Neural cell (in vitro differentiated cells): Measurements from ENCODE around the gene SLC22A3. TPM values are rescaled to one million over a fixed set of nuclear protein-coding genes. Genes with fewer than 3 reads are reported as not detected.

Experiments used
- H2AFZ ChIP-seq: fragments of 200-600, 300-800 bp; sonication (generic), shearing (Covaris generic); 2 replicates; pipeline ENCODE4 v1.6.0; 2014; ENCODE audit warnings: low read depth, mild to moderate bottlenecking, antibody characterized with exemption, low read length, moderate library complexity
- H3F3A ChIP-seq: fragments of 200-600 bp; shearing (Covaris generic); 2 replicates; pipeline ENCODE4 v1.6.1; 2016; ENCODE audit warnings: mild to moderate bottlenecking, moderate library complexity, mixed read lengths, antibody characterized with exemption, low read length; ENCODE audit not compliant: insufficient read depth, poor library complexity, severe bottlenecking
- H3K27ac ChIP-seq: fragments of 200-600, 300-800 bp; sonication (generic), shearing (Covaris generic); 2 replicates; pipeline ENCODE4 v1.5.1; 2014; ENCODE audit warnings: mild to moderate bottlenecking, low read length, moderate library complexity
- H3K27me3 ChIP-seq: fragments of 300-800, 200-600 bp; sonication (generic), shearing (Covaris generic); 2 replicates; pipeline ENCODE4 v1.6.0; 2014; ENCODE audit warnings: mild to moderate bottlenecking, low read depth, low read length, moderate library complexity; ENCODE audit not compliant: insufficient read depth
- H3K36me3 ChIP-seq: fragments of 300-800, 200-600 bp; sonication (generic), shearing (Covaris generic); 2 replicates; pipeline ENCODE4 v1.5.1; 2014; ENCODE audit warnings: mild to moderate bottlenecking, antibody characterized with exemption, low read length, moderate library complexity; ENCODE audit not compliant: insufficient read depth
- H3K4me2 ChIP-seq: fragments of 300-800, 200-600 bp; sonication (generic), shearing (Covaris generic); 2 replicates; pipeline ENCODE4 v1.6.0; 2014; ENCODE audit warnings: mild to moderate bottlenecking, low read length
- H3K4me3 ChIP-seq: fragments of 300-800, 200-600 bp; sonication (generic), shearing (Covaris generic); 2 replicates; pipeline ENCODE4 v1.5.1; 2014; ENCODE audit warnings: mild to moderate bottlenecking, low read length, moderate library complexity
- H3K79me2 ChIP-seq: fragments of 200-600 bp; shearing (Covaris generic); replicated peaks from 2 replicates; pipeline ENCODE4 v1.6.0; 2014; ENCODE audit warnings: mild to moderate bottlenecking, low read length, moderate library complexity; ENCODE audit not compliant: insufficient read depth
- H3K9ac ChIP-seq: fragments of 300-800, 200-600 bp; sonication (generic), shearing (Covaris generic); 2 replicates; pipeline ENCODE4 v1.6.1; 2016; ENCODE audit warnings: mild to moderate bottlenecking, low read length, mixed read lengths
- H3K9me2 ChIP-seq: fragments of 200-600 bp; shearing (Covaris generic); 2 replicates; pipeline ENCODE4 v1.6.1; 2016; ENCODE audit warnings: mild to moderate bottlenecking, low read length, mixed read lengths; ENCODE audit not compliant: insufficient read depth
- H3K9me3 ChIP-seq: fragments of 200-600, 300-800 bp; sonication (generic), shearing (Covaris generic); 2 replicates; pipeline ENCODE4 v1.6.1; 2016; ENCODE audit warnings: mild to moderate bottlenecking, mixed run types, low read length, moderate library complexity, mixed read lengths
- H4K20me1 ChIP-seq: fragments of 200-600 bp; shearing (Covaris generic); 2 replicates; pipeline ENCODE4 v1.6.1; 2016; ENCODE audit warnings: mild to moderate bottlenecking, mixed run types; ENCODE audit not compliant: insufficient read depth
- CTCF ChIP-seq: fragments of 450-650 bp; IDR thresholded peaks from 2 replicates; pipeline ENCODE4 v1.5.1; 2014; ENCODE audit warnings: antibody characterized with exemption, mild to moderate bottlenecking, moderate library complexity; ENCODE audit not compliant: poor library complexity, severe bottlenecking
- EP300 ChIP-seq: fragments of 450-650 bp; conservative IDR thresholded peaks from 2 replicates; pipeline ENCODE4 v1.6.1; 2014; ENCODE audit warnings: antibody characterized with exemption, mild to moderate bottlenecking, moderate library complexity; ENCODE audit not compliant: poor library complexity, severe bottlenecking
- EZH2 ChIP-seq: fragments of 200-600, 300-800 bp; shearing (Covaris generic), sonication (generic); IDR thresholded peaks from 2 replicates; pipeline ENCODE4 v1.6.1; 2014; ENCODE audit warnings: antibody characterized with exemption, low read length, borderline replicate concordance, mild to moderate bottlenecking; ENCODE audit not compliant: insufficient read depth, poor library complexity, severe bottlenecking
- MXI1 ChIP-seq: fragments of 450-650 bp; conservative IDR thresholded peaks from 2 replicates; pipeline ENCODE4 v1.6.1; 2014; ENCODE audit warnings: antibody characterized with exemption, mild to moderate bottlenecking; ENCODE audit not compliant: poor library complexity, severe bottlenecking
- POLR2AphosphoS5 ChIP-seq: IDR thresholded peaks from 2 replicates; pipeline ENCODE4 v1.6.1; 2012
- RAD21 ChIP-seq: fragments of 450-650 bp; conservative IDR thresholded peaks from 2 replicates; pipeline ENCODE4 v1.6.1; 2014; ENCODE audit warnings: antibody characterized with exemption, mild to moderate bottlenecking, moderate library complexity
- SMC3 ChIP-seq: fragments of 450-650 bp; conservative IDR thresholded peaks from 2 replicates; pipeline ENCODE4 v1.6.1; 2014; ENCODE audit warnings: antibody characterized with exemption, mild to moderate bottlenecking, moderate library complexity; ENCODE audit not compliant: poor library complexity
- TAF1 ChIP-seq: IDR thresholded peaks from 2 replicates; pipeline ENCODE4 v1.6.1; 2012; ENCODE audit warnings: low read depth
- polyA plus RNA-seq: library from polyadenylated mRNA; depleted of rRNA; stranded (reverse); fragments of >200 nt; gene quantifications from 2 replicates; pipeline ENCODE4 v1.2.3, GENCODE V29; 2014
- TF ChIP-seq, protein P1 (sequence below): IDR thresholded peaks from 2 replicates; pipeline ENCODE4 v1.6.1; 2012; ENCODE audit warnings: borderline replicate concordance

The SLC22A3 gene
- polyA plus RNA-seq, 1 donor from 2014 or later: not detected

DNA sequence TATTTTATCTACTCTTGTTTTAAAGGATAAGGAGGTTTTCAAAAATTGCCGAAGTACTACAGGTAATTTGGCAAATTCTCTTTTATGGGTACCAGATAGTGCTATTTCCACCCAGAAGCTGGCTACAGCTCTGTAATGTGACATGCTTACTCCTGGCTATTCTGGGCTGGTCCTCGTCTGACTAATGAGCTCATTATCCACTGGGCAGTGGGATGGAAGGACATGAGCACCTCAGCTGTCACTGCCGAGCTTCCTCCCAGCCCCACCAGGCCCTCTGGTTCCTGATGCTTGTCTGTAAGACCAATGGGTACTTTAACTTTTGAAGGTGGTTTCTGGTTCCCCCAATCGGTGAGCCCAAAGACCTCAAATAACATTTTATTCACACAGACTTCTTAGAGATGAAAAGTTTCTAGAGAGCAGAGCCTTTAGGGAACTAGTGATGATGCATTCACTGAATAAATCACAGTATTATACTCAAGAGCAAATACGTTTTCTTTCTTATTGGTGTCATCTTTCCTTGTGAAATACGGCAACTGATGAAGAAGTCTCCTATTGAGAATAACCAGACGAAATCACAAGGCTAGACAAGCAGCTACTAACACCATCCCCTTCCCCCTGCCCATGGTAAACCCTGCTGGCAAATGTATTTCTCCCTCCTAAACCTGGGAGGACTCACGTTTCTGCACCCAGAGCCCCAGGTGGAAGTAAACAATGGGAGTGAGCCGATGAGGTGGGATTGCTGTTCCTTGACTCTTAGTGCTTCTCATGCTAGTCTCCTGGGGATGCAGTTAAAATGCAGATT is 80.8 kb downstream of the SLC22A3 start:
- no peaks in the 10 kb centered on the region for H3K36me3 ChIP-seq
- TF ChIP-seq SMC3 (no peak), MXI1 (no peak), EZH2 (no peak), POLR2AphosphoS5 (no peak), RAD21 (no peak), CTCF (no peak), EP300 (no peak), TAF1 (no peak)
- TF ChIP-seq, protein P1, sequence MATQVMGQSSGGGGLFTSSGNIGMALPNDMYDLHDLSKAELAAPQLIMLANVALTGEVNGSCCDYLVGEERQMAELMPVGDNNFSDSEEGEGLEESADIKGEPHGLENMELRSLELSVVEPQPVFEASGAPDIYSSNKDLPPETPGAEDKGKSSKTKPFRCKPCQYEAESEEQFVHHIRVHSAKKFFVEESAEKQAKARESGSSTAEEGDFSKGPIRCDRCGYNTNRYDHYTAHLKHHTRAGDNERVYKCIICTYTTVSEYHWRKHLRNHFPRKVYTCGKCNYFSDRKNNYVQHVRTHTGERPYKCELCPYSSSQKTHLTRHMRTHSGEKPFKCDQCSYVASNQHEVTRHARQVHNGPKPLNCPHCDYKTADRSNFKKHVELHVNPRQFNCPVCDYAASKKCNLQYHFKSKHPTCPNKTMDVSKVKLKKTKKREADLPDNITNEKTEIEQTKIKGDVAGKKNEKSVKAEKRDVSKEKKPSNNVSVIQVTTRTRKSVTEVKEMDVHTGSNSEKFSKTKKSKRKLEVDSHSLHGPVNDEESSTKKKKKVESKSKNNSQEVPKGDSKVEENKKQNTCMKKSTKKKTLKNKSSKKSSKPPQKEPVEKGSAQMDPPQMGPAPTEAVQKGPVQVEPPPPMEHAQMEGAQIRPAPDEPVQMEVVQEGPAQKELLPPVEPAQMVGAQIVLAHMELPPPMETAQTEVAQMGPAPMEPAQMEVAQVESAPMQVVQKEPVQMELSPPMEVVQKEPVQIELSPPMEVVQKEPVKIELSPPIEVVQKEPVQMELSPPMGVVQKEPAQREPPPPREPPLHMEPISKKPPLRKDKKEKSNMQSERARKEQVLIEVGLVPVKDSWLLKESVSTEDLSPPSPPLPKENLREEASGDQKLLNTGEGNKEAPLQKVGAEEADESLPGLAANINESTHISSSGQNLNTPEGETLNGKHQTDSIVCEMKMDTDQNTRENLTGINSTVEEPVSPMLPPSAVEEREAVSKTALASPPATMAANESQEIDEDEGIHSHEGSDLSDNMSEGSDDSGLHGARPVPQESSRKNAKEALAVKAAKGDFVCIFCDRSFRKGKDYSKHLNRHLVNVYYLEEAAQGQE: no peak
- H3F3A ChIP-seq: no peaks in the 10 kb centered on the region
- no peaks in the 10 kb centered on the region for H3K9me2 ChIP-seq
- H3K4me2 ChIP-seq: no peak overlapping the region
- no peaks in the 10 kb centered on the region for H3K79me2 ChIP-seq
- no peaks in the 10 kb centered on the region for H4K20me1 ChIP-seq
- no peak overlapping the region for H3K9ac ChIP-seq
- no peaks in the 10 kb centered on the region for H3K27me3 ChIP-seq
- no peaks in the 10 kb centered on the region for H3K9me3 ChIP-seq
- no peak overlapping the region for H3K4me3 ChIP-seq
- H3K27ac ChIP-seq: no peak overlapping the region
- H2AFZ ChIP-seq: no peak overlapping the region

GRCh38 chr6:160429620-160429895 is 81.4 kb downstream of the SLC22A3 start:
- H3K27ac ChIP-seq: no peak overlapping the region
- H3K9ac ChIP-seq: no peak overlapping the region
- H3K9me2 ChIP-seq: no peaks in the 10 kb centered on the region
- H3F3A ChIP-seq: no peaks in the 10 kb centered on the region
- no peak for TF ChIP-seq EZH2
- no peak for TF ChIP-seq SMC3
- TF ChIP-seq EP300: no peak
- no peak for TF ChIP-seq TAF1
- TF ChIP-seq MXI1: no peak
- no peak for TF ChIP-seq POLR2AphosphoS5
- no peak for TF ChIP-seq RAD21
- TF ChIP-seq, protein P1: no peak
- no peak for TF ChIP-seq CTCF
- no peaks in the 10 kb centered on the region for H3K27me3 ChIP-seq
- no peaks in the 10 kb centered on the region for H4K20me1 ChIP-seq
- no peak overlapping the region for H3K4me3 ChIP-seq
- no peak overlapping the region for H2AFZ ChIP-seq
- H3K36me3 ChIP-seq: no peaks in the 10 kb centered on the region
- H3K79me2 ChIP-seq: no peaks in the 10 kb centered on the region
- H3K9me3 ChIP-seq: no peaks in the 10 kb centered on the region
- H3K4me2 ChIP-seq: no peak overlapping the region
